ENCODE results near the gene PTPRQ. TPM values are rescaled to one million over a fixed set of nuclear protein-coding genes. Genes with fewer than 3 reads are reported as not detected.

PTPRQ gene
- not detected for total RNA-seq

- CTCF ChIA-PET, result no interaction called here
- H3K9me3 Mint-ChIP-seq (ENCODE audit: low read depth), result peaks cover 2% of the 10 kb centered on the region
- H3K4me3 Mint-ChIP-seq, result no peak within 1 kb of the TSS
- no peaks in the 10 kb centered on the region for H3K27me3 Mint-ChIP-seq
- no peaks in the 10 kb centered on the region for H3K36me3 Mint-ChIP-seq
- DNase-seq (no peak), ATAC-seq (no peak)
- no peaks in the 10 kb centered on the region for H3K4me1 Mint-ChIP-seq
- H3K27ac Mint-ChIP-seq, result no peak within 1 kb of the TSS
Measured at GRCh38 chr12:80443974-80444666, at the start of gene PTPRQ. Gene PTPRQ, plus strand, starts transcription at chr12:80444235. Its CDS starts 111 bp downstream, at chr12:80444346.

- no peak for DNase-seq
- Mint-ChIP-seq H3K9me3 (ENCODE audit: low read depth) (no peaks in the 10 kb centered on the region), H3K4me3 (no peak overlapping the region), H3K27me3 (no peaks in the 10 kb centered on the region), H3K27ac (no peak overlapping the region), H3K36me3 (no peaks in the 10 kb centered on the region), H3K4me1 (no peaks in the 10 kb centered on the region)
- no peak for ATAC-seq
- CTCF ChIA-PET, result no interaction called here
Measured at GRCh38 chr12:80400571-80400991, 43.5 kb upstream of the PTPRQ start.

GRCh38 chr12:80401191-80401590 lies 42.8 kb upstream of the PTPRQ start:
- no peaks in the 10 kb centered on the region for H3K4me1 Mint-ChIP-seq
- H3K27me3 Mint-ChIP-seq, result no peaks in the 10 kb centered on the region
- no peaks in the 10 kb centered on the region for H3K36me3 Mint-ChIP-seq
- no peak overlapping the region for H3K4me3 Mint-ChIP-seq
- H3K9me3 Mint-ChIP-seq (ENCODE audit: low read depth), result no peaks in the 10 kb centered on the region
- H3K27ac Mint-ChIP-seq, result no peak overlapping the region
- CTCF ChIA-PET, result no interaction called here
- DNase-seq (no peak), ATAC-seq (no peak)

GRCh38 chr12:80404629-80405028 lies 39.4 kb upstream of the PTPRQ start:
- DNase-seq, result no peak
- Mint-ChIP-seq H3K27ac (no peak overlapping the region), H3K27me3 (no peaks in the 10 kb centered on the region), H3K4me1 (no peaks in the 10 kb centered on the region), H3K36me3 (no peaks in the 10 kb centered on the region), H3K9me3 (ENCODE audit: low read depth) (no peaks in the 10 kb centered on the region), H3K4me3 (no peak overlapping the region)
- no peak for ATAC-seq
- CTCF ChIA-PET, result no interaction called here

- no peaks in the 10 kb centered on the region for H3K36me3 Mint-ChIP-seq
Measured at GRCh38 chr12:80406253-80406652, 37.8 kb upstream of the PTPRQ start.

GRCh38 chr12:80411787-80412186 lies 32.2 kb upstream of the PTPRQ start:
- Mint-ChIP-seq H3K27ac (no peak overlapping the region), H3K27me3 (no peaks in the 10 kb centered on the region), H3K36me3 (no peaks in the 10 kb centered on the region), H3K4me1 (no peaks in the 10 kb centered on the region), H3K9me3 (ENCODE audit: low read depth) (no peaks in the 10 kb centered on the region), H3K4me3 (no peak overlapping the region)
- ATAC-seq (no peak), DNase-seq (no peak)
- CTCF ChIA-PET, result no interaction called here

More at GRCh38 chr12:80406253-80406652, 37.8 kb upstream of the PTPRQ start:
- no peak overlapping the region for H3K27ac Mint-ChIP-seq
- DNase-seq (no peak), ATAC-seq (no peak)
- H3K27me3 Mint-ChIP-seq, result no peaks in the 10 kb centered on the region
- CTCF ChIA-PET, result no interaction called here
- H3K4me1 Mint-ChIP-seq, result no peaks in the 10 kb centered on the region
- no peaks in the 10 kb centered on the region for H3K9me3 Mint-ChIP-seq (ENCODE audit: low read depth)
- no peak overlapping the region for H3K4me3 Mint-ChIP-seq

GRCh38 chr12:80412343-80412953 lies 31.6 kb upstream of the PTPRQ start:
- H3K27me3 Mint-ChIP-seq, result no peaks in the 10 kb centered on the region
- H3K4me3 Mint-ChIP-seq, result no peak overlapping the region
- H3K27ac Mint-ChIP-seq, result no peak overlapping the region
- H3K4me1 Mint-ChIP-seq, result no peaks in the 10 kb centered on the region
- no peaks in the 10 kb centered on the region for H3K9me3 Mint-ChIP-seq (ENCODE audit: low read depth)
- ATAC-seq (peak; percentile 53), DNase-seq (no peak)
- H3K36me3 Mint-ChIP-seq, result no peaks in the 10 kb centered on the region
- CTCF ChIA-PET, result no interaction called here

- H3K9me3 Mint-ChIP-seq (ENCODE audit: low read depth), result no peaks in the 10 kb centered on the region
- H3K27ac Mint-ChIP-seq, result no peak overlapping the region
- H3K36me3 Mint-ChIP-seq, result no peaks in the 10 kb centered on the region
- H3K4me3 Mint-ChIP-seq, result no peak overlapping the region
- DNase-seq (no peak), ATAC-seq (no peak)
- H3K27me3 Mint-ChIP-seq, result no peaks in the 10 kb centered on the region
- no peaks in the 10 kb centered on the region for H3K4me1 Mint-ChIP-seq
- CTCF ChIA-PET, result no interaction called here
Measured at GRCh38 chr12:80413462-80413861, 30.6 kb upstream of the PTPRQ start.

GRCh38 chr12:80415466-80415865 lies 28.6 kb upstream of the PTPRQ start:
- Mint-ChIP-seq H3K4me3 (no peak overlapping the region), H3K9me3 (ENCODE audit: low read depth) (no peaks in the 10 kb centered on the region), H3K4me1 (no peaks in the 10 kb centered on the region), H3K27me3 (no peaks in the 10 kb centered on the region), H3K27ac (no peak overlapping the region), H3K36me3 (no peaks in the 10 kb centered on the region)
- DNase-seq (no peak), ATAC-seq (no peak)
- CTCF ChIA-PET, result no interaction called here

- H3K9me3 Mint-ChIP-seq (ENCODE audit: low read depth), result no peaks in the 10 kb centered on the region
- no peaks in the 10 kb centered on the region for H3K36me3 Mint-ChIP-seq
- no peak for DNase-seq
- CTCF ChIA-PET, result no interaction called here
- ATAC-seq, result no peak
- H3K4me1 Mint-ChIP-seq, result no peaks in the 10 kb centered on the region
- no peak overlapping the region for H3K4me3 Mint-ChIP-seq
- H3K27ac Mint-ChIP-seq, result no peak overlapping the region
- no peaks in the 10 kb centered on the region for H3K27me3 Mint-ChIP-seq
Measured at GRCh38 chr12:80419644-80420043, 24.4 kb upstream of the PTPRQ start.

- CTCF ChIA-PET, result no interaction called here
- Mint-ChIP-seq H3K4me1 (no peaks in the 10 kb centered on the region), H3K36me3 (no peaks in the 10 kb centered on the region), H3K4me3 (no peak overlapping the region), H3K27ac (no peak overlapping the region), H3K9me3 (ENCODE audit: low read depth) (no peaks in the 10 kb centered on the region), H3K27me3 (no peaks in the 10 kb centered on the region)
- DNase-seq, result no peak
- ATAC-seq, result no peak
Measured at GRCh38 chr12:80420075-80420474, 24.0 kb upstream of the PTPRQ start.

GRCh38 chr12:80422550-80422949 lies 21.5 kb upstream of the PTPRQ start:
- H3K4me3 Mint-ChIP-seq, result no peak overlapping the region
- H3K36me3 Mint-ChIP-seq, result no peaks in the 10 kb centered on the region
- H3K27me3 Mint-ChIP-seq, result no peaks in the 10 kb centered on the region
- H3K27ac Mint-ChIP-seq, result no peak overlapping the region
- H3K4me1 Mint-ChIP-seq, result no peaks in the 10 kb centered on the region
- H3K9me3 Mint-ChIP-seq (ENCODE audit: low read depth), result no peaks in the 10 kb centered on the region
- DNase-seq, result no peak
- no peak for ATAC-seq
- CTCF ChIA-PET, result no interaction called here

GRCh38 chr12:80432061-80432460 lies 12.0 kb upstream of the PTPRQ start:
- CTCF ChIA-PET, result no interaction called here
- DNase-seq (no peak), ATAC-seq (no peak)
- no peaks in the 10 kb centered on the region for H3K27me3 Mint-ChIP-seq
- H3K27ac Mint-ChIP-seq, result no peak overlapping the region
- H3K9me3 Mint-ChIP-seq (ENCODE audit: low read depth), result peaks cover 7% of the 10 kb centered on the region
- H3K4me3 Mint-ChIP-seq, result no peak overlapping the region
- H3K36me3 Mint-ChIP-seq, result no peaks in the 10 kb centered on the region
- H3K4me1 Mint-ChIP-seq, result no peaks in the 10 kb centered on the region

- Mint-ChIP-seq H3K9me3 (ENCODE audit: low read depth) (peaks cover 3% of the 10 kb centered on the region), H3K4me3 (no peak overlapping the region), H3K4me1 (no peaks in the 10 kb centered on the region), H3K27me3 (no peaks in the 10 kb centered on the region), H3K36me3 (no peaks in the 10 kb centered on the region), H3K27ac (no peak overlapping the region)
- no peak for ATAC-seq
- DNase-seq, result no peak
- CTCF ChIA-PET, result no interaction called here
Measured at GRCh38 chr12:80441921-80442320, 2.1 kb upstream of the PTPRQ start.
